ENCODE data around the gene CRYBA4.

Gene CRYBA4

DNA sequence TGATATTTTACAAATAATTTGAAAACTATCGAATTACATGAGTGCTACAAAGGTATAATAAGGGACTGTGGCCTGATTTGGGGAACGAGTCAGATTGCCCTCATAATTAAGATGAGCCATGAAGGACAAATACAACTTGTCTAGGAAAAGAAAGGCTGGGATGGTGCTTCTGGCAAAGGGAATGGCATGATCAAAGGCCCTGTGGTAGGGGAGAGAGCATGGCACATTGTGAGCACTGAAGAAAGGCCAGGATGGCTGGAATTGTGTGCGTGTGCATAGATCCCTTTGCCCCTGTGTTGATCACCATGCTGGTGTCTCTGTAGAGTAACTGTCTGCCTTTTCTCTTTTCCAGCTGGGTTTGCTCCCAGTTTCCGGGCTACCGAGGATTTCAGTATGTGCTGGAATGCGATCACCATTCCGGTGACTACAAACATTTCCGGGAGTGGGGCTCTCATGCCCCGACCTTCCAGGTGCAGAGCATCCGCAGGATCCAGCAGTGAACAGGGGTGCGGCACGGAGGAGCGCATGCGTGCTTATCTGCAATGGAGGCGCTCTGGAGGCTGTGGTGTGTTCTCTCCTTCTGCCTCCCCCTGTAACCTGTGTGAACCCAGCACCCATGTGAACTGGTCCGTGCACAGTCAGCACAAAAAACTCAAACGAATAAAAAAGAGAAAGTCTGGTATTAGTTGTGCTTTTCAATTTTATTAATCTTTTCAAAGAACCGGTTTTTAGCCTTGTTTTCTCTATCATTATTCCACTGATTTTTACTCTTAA, 8.4 kb downstream of the CRYBA4 start:
- DNase-seq, result no peak

DNA sequence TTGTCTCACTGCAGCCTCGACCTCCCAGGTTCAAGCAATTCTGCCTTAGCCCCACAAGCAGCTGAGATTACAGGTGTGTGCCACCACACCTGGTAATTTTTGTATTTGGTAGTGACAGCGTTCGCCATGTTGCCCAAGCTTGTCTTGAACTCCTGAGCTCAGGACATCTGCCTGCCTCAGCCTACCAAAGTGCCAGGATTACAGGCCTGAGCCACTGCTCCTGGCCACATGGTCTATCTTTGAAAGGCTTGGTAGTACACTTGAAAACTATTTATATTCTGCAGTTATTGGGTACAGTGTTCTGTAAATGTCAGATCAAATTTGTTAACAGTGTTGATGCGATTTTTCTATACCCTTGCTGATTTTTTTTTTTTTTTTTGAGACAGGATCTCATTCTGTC, 9.5 kb downstream of the CRYBA4 start:
- no peak for DNase-seq

DNA sequence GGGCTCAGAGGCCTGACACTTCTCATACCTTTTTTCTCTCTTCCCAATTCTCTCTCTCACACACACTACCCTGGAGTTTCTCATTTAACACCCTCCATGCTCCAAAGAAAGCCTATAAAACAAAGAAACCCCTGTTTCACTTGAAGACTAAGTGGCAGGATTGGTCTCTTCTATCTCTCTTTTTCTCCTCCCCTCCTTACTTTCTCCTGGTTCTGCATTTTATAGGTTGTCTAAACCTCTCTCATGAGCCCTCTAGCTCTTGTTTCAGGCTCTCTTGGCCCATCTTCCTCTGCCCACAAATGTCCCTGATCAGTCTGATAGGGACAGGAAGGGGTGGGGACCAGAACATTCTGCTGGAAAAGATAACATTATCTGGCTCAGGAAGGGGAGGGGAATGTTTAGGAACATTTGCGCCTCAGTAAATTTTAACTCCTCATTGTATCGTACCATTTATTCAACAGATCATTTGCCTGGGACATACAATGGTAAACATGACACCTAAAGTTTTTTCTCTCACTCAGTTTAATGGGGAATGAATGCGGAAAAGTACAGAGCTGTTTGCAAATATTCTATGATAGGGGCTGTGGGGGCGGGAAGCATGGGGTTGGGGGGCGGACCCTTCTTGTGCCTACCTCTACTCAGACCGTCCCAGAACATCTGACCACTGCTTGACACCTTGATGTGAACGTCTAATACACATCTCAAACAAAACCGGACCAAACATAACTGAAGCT, 10.8 kb downstream of the CRYBA4 start:
- DNase-seq, result no peak

DNA sequence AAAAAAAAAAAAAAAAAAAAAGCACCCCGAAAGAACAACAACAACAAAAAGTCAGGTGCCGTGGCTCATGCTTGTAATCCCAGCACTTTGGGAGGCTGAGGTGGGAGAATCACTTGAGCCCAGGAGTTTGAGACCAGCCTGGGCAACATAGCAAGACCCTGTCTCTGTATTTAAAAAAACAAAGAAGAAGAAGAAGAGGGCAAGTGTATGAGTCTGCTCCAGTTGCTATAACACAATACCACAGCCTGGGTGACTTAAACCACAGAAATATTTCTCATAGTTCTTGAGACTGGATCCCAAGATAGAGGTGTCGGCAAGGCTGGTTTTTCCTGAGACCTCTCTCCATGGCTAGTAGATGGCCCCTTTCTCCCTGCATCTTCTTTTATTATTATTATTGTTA, 12.4 kb downstream of the CRYBA4 start:
- no peak for DNase-seq

DNA sequence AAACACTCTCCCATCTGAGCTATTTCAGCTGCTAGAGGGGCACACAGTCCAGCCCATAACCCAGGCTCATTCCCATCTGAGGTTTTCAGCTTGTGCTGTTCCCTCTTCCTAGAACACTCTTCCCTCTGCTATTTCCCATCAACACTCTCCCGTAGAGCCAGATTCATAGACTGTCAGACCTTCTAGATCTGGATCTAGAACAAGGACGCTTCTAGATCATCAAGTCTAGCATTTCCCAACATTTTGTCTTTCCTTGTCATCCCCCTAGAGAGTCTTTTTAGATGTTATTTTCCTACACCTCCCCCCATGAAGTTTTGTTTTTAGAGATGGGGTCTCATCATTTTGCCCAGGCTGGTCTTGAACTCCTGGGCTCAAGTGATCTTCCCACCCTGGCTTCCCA, 13.4 kb downstream of the CRYBA4 start:
- DNase-seq, result no peak

DNA sequence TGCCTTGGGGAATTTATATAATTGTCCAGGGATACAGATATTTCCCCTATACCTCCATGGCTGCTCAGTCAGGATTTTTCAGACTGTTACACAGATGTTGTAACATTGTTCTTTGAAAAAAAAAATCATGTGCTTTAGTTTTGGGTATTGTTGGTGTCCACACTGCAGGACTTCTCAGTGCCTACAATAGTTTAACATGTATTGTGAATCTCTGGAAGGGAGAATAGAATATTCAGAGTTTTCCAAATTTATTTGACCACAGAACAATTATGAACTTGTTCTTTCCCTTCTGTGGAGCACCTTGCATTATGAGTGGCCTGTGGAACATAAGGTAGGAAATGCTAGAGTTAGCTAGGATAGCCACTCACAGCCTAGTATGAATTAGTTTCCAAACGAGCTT, 14.5 kb downstream of the CRYBA4 start:
- DNase-seq, result no peak

DNA sequence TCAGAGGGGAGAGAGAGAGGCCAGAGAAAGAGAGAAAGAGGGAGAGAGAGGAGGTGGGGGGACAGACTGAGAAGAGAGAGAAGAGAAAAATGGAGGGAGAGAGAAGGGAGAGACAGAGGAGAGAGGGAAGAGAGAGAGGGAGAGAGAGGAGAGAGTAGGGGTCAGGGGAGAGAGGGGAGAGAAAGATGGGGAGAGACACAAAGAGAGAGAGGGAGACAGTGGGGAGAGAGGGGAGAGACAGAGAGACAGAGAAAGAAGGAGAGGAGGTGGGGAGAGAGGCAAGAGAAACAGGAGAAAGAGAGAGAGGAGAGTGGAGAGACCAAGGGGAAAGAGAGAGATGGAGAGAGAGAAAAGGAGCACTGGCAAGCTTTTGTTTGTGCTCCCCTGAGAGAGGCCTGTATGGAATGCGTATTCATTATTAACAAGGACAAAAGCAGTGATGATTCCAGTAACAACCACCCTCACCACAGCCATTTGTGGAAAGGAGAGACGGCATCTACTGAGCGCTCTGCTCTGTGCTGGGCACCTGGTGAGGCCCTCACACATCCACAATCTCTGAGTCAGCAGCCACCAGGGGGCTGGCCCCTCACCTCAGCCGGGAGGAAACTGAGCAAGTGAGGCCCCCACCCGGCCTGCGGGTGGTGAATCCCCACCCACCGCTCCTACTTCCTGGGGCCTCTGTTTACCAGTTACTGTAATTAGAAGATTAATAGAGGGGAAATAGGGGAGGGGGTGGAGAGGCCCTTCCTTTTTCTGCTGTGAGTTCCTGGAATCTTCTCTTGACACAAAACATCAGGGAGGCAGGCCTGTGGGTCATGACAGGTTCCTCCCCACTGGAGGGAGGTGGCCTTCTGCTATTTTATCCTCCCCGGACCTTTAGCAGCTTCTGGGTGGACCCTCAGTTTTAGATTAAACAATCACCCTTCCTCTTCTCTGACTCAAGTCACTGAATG, 21.0 kb downstream of the CRYBA4 start:
- DNase-seq, result no peak

DNA sequence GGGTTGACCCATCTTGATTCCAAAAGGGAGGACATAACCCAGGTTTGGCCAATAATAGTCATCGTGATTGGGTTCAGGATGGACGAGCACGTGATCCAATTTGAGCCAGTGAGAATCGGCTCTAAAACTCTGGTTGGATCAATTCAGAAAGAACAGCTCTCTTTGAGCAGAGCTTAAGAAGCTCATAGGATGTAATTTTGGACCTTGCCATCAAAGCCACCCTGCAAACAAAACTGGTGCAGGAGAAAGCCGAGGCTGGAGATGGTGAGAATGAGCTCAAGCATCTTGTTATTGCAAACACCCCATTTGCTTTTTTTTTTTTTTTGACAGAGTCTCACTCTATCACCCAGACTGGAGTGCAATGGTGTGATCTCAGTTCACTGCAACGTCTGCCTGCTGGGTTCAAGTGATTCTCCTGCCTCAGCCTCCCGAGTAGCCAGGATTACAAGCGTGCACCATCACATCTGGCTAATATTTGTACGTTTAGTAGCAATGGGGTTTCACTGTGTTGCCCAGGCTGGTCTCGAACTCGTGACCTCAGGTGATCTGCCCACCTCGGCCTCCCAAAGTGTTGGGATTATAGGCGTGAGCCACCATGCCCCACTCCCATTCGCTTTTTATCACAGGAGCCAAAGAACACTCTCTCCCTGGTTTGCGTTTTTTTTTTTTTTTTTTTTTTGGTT, 21.8 kb downstream of the CRYBA4 start:
- DNase-seq, result no peak

DNA sequence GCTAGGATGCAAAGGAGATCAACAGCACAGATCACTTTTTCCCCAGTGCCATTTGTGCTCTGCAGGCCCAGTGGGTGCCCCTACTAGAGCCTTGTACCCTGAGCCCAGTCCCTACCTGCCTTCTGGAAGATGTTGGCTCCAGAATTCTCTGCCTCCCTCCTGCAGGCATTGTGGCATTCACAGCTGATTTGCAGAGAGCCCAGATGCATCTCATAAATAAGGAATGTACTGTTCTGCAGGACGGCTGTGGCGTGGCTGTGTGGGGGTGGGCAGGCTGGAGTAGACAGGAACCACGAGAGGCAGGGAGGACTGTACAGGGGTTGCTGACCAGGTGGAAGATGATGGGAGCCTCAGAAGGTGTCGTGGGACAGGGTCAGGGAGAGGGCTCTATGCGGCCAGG, 24.4 kb downstream of the CRYBA4 start:
- DNase-seq, result peak; percentile 25

DNA sequence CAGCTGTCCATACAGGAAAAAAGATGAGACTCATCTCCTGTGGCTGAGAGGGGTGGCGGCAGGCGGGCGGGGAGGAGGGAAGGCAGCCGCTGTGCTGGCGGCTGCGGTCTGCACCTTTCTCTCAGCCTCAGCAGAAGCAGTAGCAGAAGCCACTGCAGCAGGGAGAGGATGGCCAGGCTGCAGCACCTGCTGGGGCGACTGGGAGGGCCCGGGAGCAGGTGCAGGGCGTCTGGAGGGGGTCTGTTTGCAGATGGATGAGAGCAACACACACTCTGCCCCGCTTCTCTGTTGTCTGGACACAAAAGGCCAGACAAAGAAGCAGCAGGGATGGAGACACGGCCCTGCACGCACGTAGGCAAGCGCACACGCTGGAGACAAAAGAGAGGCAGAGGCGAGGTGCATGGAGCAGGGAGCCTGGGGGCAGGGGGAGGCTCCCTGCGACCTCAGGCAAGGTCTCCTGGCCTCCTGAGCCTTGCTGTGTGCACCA, 26.3 kb downstream of the CRYBA4 start:
- DNase-seq, result peak; percentile 91

DNA sequence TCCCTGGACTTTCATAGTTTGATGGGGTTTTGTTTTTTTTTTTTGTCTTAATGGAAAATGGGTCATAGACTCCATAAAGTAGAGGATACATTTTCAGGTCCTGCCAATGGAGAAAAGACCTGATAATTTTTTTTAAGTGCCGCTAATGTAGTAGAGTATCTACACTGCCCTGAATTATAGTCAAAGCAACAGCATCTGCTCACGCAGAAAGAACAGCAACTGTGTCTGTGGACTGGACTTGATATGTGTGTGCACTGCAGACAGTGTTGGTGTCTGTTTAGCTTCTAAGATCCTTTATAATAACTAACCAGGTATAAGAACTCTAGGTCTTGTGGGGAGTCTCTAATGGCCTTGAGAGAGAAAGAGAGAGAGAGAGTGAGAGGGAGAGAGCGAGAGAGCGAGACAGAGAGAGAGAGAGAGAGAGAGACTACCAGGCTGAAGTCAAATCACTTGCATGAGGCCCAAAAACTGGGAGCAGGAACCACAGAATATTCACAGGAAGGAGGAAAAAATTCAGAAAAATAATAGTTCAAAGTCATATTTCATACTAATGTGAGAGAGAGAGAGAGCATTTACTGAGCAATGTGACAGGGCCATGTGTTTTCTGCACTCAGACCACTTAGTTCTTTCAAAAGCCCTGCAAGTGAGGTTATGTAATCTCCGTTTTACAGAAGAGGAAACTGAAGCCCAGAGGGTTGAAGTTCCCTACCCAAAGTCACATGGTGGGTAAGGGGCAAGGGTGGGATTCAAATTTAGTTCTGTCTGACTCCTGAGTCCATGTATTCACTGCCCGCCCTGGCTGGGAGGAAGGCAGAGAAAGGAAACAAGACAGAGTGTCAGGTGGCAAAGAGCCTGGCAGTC, 27.0 kb downstream of the CRYBA4 start:
- peak; percentile 50 for DNase-seq

DNA sequence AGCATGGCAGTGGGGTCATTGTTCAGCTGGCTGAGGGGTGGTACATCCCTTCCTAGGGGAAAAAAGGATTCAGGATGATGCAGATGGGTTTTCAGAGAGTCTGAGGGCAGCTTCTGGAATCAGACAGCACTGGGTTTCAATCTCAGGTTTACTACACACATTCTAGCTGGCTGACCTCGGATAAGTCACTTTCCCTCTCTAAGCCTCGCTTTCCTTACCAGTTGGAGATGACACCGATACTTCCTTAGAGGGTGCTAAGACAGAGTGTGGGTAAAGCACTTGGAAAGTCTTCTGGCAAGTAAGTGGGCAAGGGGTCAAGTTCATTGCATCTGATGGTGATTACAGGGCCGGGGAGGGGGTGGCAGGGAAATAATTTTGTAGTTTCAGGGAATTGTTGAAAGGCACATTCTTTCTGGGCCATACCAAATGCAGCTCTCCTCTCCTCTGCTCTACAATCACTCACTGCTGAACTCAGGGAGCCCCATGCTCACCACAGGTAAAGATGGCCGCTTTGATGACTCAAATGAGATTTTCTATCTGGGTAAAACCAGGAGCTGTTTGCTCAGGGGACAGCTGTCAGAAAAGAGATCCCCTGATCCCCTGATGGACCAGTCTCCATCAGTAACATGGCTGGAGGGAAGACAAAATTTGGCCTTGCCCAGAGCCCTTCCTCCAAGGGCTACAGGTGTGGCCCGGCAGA, 29.1 kb downstream of the CRYBA4 start:
- DNase-seq, result no peak

DNA sequence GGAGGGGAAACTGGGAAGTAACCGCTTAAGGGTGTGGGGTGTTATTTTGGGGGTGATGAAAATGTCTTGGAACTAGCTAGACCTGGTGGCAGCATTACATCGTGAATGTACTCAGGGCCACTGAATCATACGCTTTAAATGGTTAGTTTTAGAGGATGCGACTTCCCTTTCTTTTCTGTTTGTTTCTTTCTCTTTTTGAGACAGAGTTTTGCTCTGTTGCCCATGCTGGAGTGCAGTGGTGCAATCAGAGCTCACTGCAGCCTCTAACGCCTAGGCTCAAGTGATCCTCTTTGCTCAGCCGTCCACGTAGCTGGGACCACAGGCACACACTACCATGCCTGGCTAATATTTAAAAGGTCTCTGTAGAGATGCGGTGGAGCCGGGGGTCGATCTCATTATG, 30.1 kb downstream of the CRYBA4 start:
- DNase-seq, result no peak

DNA sequence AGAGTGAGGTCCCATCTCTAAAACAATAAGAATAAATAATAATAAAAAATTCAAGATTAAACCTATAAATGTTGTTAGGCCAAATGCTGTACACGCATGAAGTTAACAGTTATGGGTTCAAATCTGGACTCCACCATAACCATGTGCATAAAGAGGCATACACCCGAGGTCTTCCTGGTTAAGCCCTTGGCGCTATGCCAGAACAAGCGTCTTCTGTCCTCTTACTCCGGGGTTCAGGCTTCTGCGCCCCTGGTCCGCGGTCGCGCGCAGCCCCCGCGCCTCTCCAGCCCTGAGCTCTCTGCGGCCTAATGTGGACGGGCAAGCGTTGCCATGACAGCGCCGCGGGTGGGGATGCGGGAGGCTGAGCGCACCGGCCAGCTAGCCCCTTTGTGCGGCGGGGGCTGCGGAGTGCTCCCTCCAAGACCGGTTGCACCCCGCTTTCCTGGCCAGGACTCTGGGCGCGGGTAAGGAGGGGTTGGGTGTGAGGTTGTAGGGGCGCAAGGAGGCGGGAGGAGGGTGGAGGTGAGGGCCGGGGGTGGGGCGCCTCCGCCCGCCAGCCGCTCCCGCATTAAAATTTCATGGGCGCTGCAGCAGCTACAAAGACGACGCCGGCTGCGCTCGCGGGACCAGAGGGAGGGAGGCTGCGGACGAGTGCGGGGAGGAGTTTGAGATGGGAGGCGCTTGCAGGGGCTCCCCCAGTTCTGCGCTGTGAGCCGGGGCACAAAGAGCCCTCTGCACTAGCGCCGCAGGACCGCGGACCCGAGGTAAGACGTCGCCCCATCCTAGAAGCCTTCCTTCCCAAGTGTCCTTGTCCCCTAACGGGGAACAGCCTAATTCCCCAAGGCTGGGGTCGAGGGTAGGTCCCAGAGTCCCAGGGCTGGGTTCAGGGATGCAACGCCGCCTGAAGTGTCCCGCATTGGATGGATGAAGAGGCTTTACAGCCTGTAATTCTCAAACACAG, 35.4 kb downstream of the CRYBA4 start, which contains the start of gene MIAT:
Gene MIAT (plus strand): TSS at position 698 of the 961 bp plus-strand sequence.
- peak; percentile 63 for DNase-seq

DNA sequence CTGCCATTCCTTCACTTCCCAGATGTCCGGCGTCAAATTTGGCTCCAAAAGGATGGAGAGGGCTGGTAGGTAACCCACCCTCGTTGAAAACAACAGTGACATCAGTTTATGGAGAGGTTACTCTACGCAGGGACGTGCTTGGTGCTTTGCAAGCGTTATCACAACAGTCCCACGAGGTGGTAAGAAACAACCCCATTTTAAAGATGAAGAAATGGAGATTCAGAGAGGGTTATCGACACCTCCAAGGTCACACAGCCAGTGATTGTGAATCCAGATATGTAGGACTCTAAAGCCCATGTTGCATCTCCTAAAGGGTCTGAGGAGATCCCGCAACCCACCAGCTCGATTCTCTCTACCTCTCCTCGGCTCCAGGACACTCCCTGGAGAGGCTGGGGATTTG, 36.4 kb downstream of the CRYBA4 start:
- peak; percentile 60 for DNase-seq

DNA sequence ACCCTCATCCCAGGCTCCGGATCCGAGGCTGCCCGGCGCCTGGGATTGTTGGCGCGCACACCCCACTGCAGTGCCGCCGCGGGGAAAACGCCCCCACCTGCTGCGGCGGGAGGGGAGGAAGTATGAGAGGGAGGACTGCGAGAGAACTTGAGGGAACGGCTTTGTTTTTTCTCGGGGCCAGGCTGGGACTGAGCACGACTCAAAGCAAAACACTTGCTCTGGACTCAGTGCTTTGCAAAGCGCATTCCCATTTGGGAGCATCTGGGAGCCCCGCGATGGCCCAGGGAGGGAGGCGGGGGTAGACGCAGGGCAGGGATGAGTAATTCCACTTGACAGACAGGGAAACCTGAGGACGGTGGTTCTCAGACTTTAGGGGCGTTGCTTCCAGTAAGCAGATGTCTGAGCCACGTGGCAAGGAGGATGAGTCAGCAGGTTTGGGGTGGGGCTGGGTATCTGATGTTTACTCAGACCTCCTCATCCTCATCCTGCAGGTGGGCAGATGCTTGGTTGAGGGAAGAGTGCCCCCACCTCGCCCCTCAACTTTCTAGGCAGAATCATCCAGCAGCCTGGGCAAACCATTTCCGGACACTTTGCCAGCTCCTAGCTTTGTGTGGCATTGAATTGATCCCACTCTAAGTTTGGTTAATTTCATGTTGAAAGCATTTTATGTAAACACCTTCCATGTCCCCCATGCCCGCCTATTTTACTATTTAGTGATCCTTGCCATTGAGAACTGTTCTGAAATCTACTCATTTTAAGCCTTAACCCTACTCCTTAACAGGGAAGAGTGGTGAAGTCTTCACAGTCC, 37.1 kb downstream of the CRYBA4 start:
- DNase-seq, result peak; percentile 91

DNA sequence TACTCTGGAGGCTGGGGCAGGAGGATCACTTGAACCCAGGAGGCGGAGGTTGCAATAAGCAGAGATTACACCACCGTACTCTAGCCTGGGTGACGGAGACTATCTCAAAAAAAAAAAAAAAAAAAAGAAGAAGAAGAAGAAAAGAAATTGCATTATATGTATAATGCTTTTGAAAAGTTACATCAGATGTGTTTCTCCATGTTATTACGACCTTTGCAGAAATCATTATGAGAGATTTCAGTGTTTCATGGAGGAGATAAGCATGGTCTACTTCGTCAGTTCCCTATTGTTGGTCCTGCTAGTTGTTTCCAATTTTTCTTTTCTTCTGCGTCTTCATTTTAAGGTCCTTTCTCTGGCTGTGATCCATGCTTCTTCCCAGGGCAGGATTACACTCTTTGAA, 38.6 kb downstream of the CRYBA4 start:
- no peak for DNase-seq

DNA sequence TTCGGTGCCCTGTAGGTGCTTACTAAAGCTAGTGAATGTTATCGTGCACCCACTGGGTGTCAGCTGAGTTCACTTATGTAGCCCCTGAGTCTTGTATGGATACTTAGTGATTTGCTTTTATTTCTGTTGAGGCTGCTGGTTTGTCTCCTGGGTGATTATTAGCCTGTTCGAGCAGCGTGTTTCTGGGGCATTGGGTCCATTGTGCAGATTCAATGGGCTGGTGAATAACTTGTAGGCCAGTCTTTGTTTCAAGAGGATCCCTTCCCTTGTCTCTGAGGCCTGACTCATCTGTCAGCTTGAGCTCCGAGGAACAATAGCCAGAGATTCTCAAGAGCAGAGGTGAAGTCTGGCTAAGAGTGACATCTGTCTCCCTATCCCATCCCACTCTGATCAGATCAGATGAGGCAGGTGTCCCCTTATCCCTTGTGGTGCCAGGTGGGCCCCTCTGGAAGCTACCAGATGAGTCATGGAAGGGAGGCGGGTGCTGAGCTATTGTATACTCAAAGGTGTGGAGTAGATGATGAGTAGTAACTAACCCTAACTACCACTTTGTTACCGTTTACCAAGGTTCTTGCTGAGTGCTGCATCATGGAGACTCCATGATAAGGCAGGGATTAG, 39.3 kb downstream of the CRYBA4 start:
- peak; percentile 91 for DNase-seq
